ENCODE data around the gene AFF2.

DNA sequence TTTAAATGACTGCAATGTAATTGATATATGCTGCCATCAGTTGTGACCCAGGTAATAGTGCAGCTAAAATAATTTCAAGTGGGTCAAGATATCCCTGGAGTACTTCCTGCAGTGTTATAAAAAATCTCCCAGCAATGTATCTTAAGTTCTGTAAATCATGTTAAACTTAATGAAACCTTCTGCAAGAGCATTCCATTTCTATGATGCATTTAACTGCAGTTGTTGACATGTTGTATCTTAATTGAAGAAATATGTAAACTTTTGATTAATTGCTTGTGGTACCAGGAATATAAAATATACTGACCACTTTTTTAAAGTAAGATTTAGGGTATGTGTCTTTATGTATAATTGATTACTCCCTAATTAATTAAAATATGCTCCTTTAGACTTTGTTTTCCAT lies 213.6 kb downstream of the AFF2 start:
- TF ChIP-seq SP1 (IDR thresholded peaks at IDR 0.05), result no peak
- TF ChIP-seq, protein P1, sequence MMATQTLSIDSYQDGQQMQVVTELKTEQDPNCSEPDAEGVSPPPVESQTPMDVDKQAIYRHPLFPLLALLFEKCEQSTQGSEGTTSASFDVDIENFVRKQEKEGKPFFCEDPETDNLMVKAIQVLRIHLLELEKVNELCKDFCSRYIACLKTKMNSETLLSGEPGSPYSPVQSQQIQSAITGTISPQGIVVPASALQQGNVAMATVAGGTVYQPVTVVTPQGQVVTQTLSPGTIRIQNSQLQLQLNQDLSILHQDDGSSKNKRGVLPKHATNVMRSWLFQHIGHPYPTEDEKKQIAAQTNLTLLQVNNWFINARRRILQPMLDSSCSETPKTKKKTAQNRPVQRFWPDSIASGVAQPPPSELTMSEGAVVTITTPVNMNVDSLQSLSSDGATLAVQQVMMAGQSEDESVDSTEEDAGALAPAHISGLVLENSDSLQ (IDR thresholded peaks at IDR 0.05), result no peak
- TF ChIP-seq SUZ12 (IDR thresholded peaks at IDR 0.05), result no peak
- TF ChIP-seq FOXM1 (IDR thresholded peaks at IDR 0.05; ENCODE audit: borderline replicate concordance), result no peak
- no peak for TF ChIP-seq CTBP1 (IDR thresholded peaks at IDR 0.05; ENCODE audit: borderline replicate concordance)
